GM18909 (cell line): ENCODE data around the gene TUSC2.

Experiments
- ATAC-seq: cut with Tn5 transposase; IDR thresholded peaks from one replicate; pipeline ENCODE4 v1.9.1; 2021; ENCODE audit warnings: mild to moderate bottlenecking; ENCODE audit not compliant: unreplicated experiment, poor library complexity

TUSC2 gene

GRCh38 chr3:50338965-50339364 is 10.9 kb upstream of the TUSC2 start:
- ATAC-seq: no peak

- ATAC-seq: peak; percentile 74
Measured at GRCh38 chr3:50337175-50337861, 9.3 kb upstream of the TUSC2 start.

- peak; percentile 42 for ATAC-seq
Measured at GRCh38 chr3:50336452-50337174, 8.6 kb upstream of the TUSC2 start.

- no peak for ATAC-seq
Measured at GRCh38 chr3:50334339-50335075, 6.5 kb upstream of the TUSC2 start.

- ATAC-seq: no peak
Measured at GRCh38 chr3:50333744-50334328, 5.8 kb upstream of the TUSC2 start.

GRCh38 chr3:50331364-50331907 is 3.4 kb upstream of the TUSC2 start:
- no peak for ATAC-seq

GRCh38 chr3:50330330-50330729 is 2.3 kb upstream of the TUSC2 start:
- no peak for ATAC-seq

- no peak for ATAC-seq
Measured at GRCh38 chr3:50327129-50327528, 894 bp downstream of the TUSC2 start.

GRCh38 chr3:50326182-50326541 is 1.9 kb downstream of the TUSC2 start:
- no peak for ATAC-seq

- ATAC-seq: no peak
Measured at GRCh38 chr3:50325497-50326181, 2.4 kb downstream of the TUSC2 start.

GRCh38 chr3:50325113-50325480 is 2.9 kb downstream of the TUSC2 start:
- no peak for ATAC-seq

- no peak for ATAC-seq
Measured at GRCh38 chr3:50324351-50325112, 3.5 kb downstream of the TUSC2 start.

- no peak for ATAC-seq
Measured at GRCh38 chr3:50323614-50324199, 4.3 kb downstream of the TUSC2 start.

- no peak for ATAC-seq
Measured at GRCh38 chr3:50323092-50323600, 4.9 kb downstream of the TUSC2 start.

- ATAC-seq: no peak
Measured at GRCh38 chr3:50322386-50323091, 5.5 kb downstream of the TUSC2 start, which contains the start of gene HYAL2. Gene HYAL2, minus strand, starts transcription at chr3:50322745. Its CDS starts 2,256 bp downstream, at chr3:50320489.

GRCh38 chr3:50322115-50322385 is 6.0 kb downstream of the TUSC2 start:
- ATAC-seq: no peak

GRCh38 chr3:50321336-50322114 is 6.5 kb downstream of the TUSC2 start:
- peak; percentile 79 for ATAC-seq
